HG03045 (cell line): ENCODE measurements around the gene BCL2L14.
A peak's percentile ranks its signal among the peaks of the same experiment; 100 is the strongest.

Experiments
- ATAC-seq: cut with Tn5 transposase; IDR thresholded peaks from one replicate; pipeline ENCODE4 v1.9.1; 2021; ENCODE audit warnings: mild to moderate bottlenecking, moderate library complexity; ENCODE audit not compliant: unreplicated experiment

Gene BCL2L14

GRCh38 chr12:12054993-12055392, 15.7 kb upstream of the BCL2L14 start:
- ATAC-seq: no peak

- ATAC-seq: no peak
Measured at GRCh38 chr12:12056951-12057350, 13.8 kb upstream of the BCL2L14 start.

- ATAC-seq: no peak
Measured at GRCh38 chr12:12064596-12064995, 6.1 kb upstream of the BCL2L14 start.

GRCh38 chr12:12068751-12069150, 2.0 kb upstream of the BCL2L14 start:
- no peak for ATAC-seq

- no peak for ATAC-seq
Measured at GRCh38 chr12:12069821-12070548, 754 bp upstream of the BCL2L14 start.

GRCh38 chr12:12072064-12072760, 1.5 kb downstream of the BCL2L14 start:
- ATAC-seq: peak; percentile 29

- ATAC-seq: no peak
Measured at GRCh38 chr12:12079291-12079690, 8.6 kb downstream of the BCL2L14 start.

- ATAC-seq: no peak
Measured at GRCh38 chr12:12081836-12082497, 11.2 kb downstream of the BCL2L14 start.

- ATAC-seq: no peak
Measured at GRCh38 chr12:12083688-12084087, 12.9 kb downstream of the BCL2L14 start.

- no peak for ATAC-seq
Measured at GRCh38 chr12:12086362-12086761, 15.6 kb downstream of the BCL2L14 start.

- no peak for ATAC-seq
Measured at GRCh38 chr12:12086973-12087692, 16.4 kb downstream of the BCL2L14 start.

- no peak for ATAC-seq
Measured at GRCh38 chr12:12087693-12088034, 16.9 kb downstream of the BCL2L14 start.

GRCh38 chr12:12088147-12088546, 17.4 kb downstream of the BCL2L14 start:
- no peak for ATAC-seq

- ATAC-seq: no peak
Measured at GRCh38 chr12:12088761-12089160, 18.0 kb downstream of the BCL2L14 start.

GRCh38 chr12:12091071-12091470, 20.3 kb downstream of the BCL2L14 start:
- no peak for ATAC-seq

GRCh38 chr12:12091977-12092663, 21.4 kb downstream of the BCL2L14 start:
- ATAC-seq: no peak

GRCh38 chr12:12094481-12094880, 23.7 kb downstream of the BCL2L14 start:
- no peak for ATAC-seq

- no peak for ATAC-seq
Measured at GRCh38 chr12:12095021-12095420, 24.3 kb downstream of the BCL2L14 start.

GRCh38 chr12:12097891-12098690, 27.4 kb downstream of the BCL2L14 start:
- no peak for ATAC-seq

GRCh38 chr12:12098691-12099015, 27.9 kb downstream of the BCL2L14 start:
- ATAC-seq: no peak
